Right atrium auricular region (tissue), 2 donors: ENCODE data around the gene FARSA. TPM values are rescaled to one million over a fixed set of nuclear protein-coding genes. Genes with fewer than 3 reads are reported as not detected.
"Not testable (repeated sequence)": the region's sequence is repeated elsewhere in the genome, so short reads cannot be mapped to it uniquely, and the experiment has no call there.

Experiments used
- DNase-seq: peaks from one replicate; pipeline ENCODE4 v3.0.0-alpha.2; 2019; ENCODE audit warnings: low spot score
- H3K27ac ChIP-seq, 2 donors: fragments of 200-600 bp; sonication (generic); 1 replicate in 1 of 2; 2 replicates in 1 of 2; pipeline ENCODE4 v1.5.1; 2016 to 2019
- H3K27me3 ChIP-seq, 2 donors: fragments of 200-600 bp; sonication (generic); one replicate each; pipeline versions ENCODE4 v1.5.1 to v1.6.0; 2017 to 2019
- H3K36me3 ChIP-seq: fragments of 200-600 bp; sonication (generic); one replicate; pipeline ENCODE4 v1.5.1; 2016
- H3K4me1 ChIP-seq, 2 donors: fragments of 200-600 bp; sonication (generic); one replicate each; pipeline versions ENCODE4 v1.5.1 to v1.6.0; 2017 to 2019
- H3K4me3 ChIP-seq, 2 donors: fragments of 200-600 bp; sonication (generic); 1 replicate in 1 of 2; 2 replicates in 1 of 2; pipeline ENCODE4 v1.5.1; 2017 to 2019; ENCODE audit warnings: mild to moderate bottlenecking in 1 of 2, moderate library complexity in 1 of 2
- H3K9me3 ChIP-seq, 2 donors: fragments of 200-600 bp; sonication (generic); one replicate each; pipeline ENCODE4 v1.5.1; 2019
- CTCF ChIP-seq, 2 donors: fragments of 200-600 bp; sonication (generic); IDR thresholded peaks; one replicate each; pipeline ENCODE4 v1.5.1; 2019; ENCODE audit warnings: antibody characterized with exemption in 2 of 2
- total RNA-seq, 2 donors: library from RNA; depleted of rRNA; stranded (reverse); fragments of >200 nt; gene quantifications; one replicate each; pipeline ENCODE4 v1.1.0, GENCODE V29; 2016

The FARSA gene
- 10 to 100 TPM; 36.4 TPM for total RNA-seq

GRCh38 chr19:12933287-12934072 is at the start of gene FARSA:
FARSA (minus strand) TSS chr19:12933711; CDS start chr19:12933696, 15 bp downstream.
- Histone ChIP-seq H3K4me3 (peak within 1 kb of the TSS; percentile 91 to 98), H3K4me1 (peaks cover 3 to 21% of the 10 kb centered on the region in 2 donors), H3K36me3 (peaks cover 23% of the 10 kb centered on the region), H3K27ac (peak within 1 kb of the TSS; percentile 86 to 87), H3K9me3 (no peaks in the 10 kb centered on the region), H3K27me3 (no peaks in the 10 kb centered on the region)
- peak; percentile 97 for DNase-seq
- TF ChIP-seq CTCF (IDR thresholded peaks at IDR 0.05), result no peak

- no peaks in the 10 kb centered on the region for H3K36me3 ChIP-seq
- no peak for TF ChIP-seq CTCF (IDR thresholded peaks at IDR 0.05)
- DNase-seq, result no peak
- no peaks in the 10 kb centered on the region for H3K9me3 ChIP-seq
- peak overlapping the region in 1 of 2 donors; percentile 33 for H3K4me3 ChIP-seq
- H3K27me3 ChIP-seq, result no peaks in the 10 kb centered on the region
- peaks cover 0 to 20% of the 10 kb centered on the region in 2 donors for H3K4me1 ChIP-seq
- peak overlapping the region in 1 of 2 donors; percentile 43 for H3K27ac ChIP-seq
These were observed 49.6 kb upstream of the FARSA start for GRCh38 chr19:12983091-12983490.

- H3K27ac ChIP-seq, result no peak overlapping the region
- H3K27me3 ChIP-seq, result no peaks in the 10 kb centered on the region
These were observed 49.1 kb upstream of the FARSA start for GRCh38 chr19:12982648-12983047.

GRCh38 chr19:12979974-12980373 is 46.5 kb upstream of the FARSA start:
- Histone ChIP-seq H3K27me3 (no peaks in the 10 kb centered on the region), H3K36me3 (no peaks in the 10 kb centered on the region), H3K4me3 (no peak overlapping the region)

More at GRCh38 chr19:12982648-12983047, 49.1 kb upstream of the FARSA start:
- TF ChIP-seq CTCF (IDR thresholded peaks at IDR 0.05), result no peak
- Histone ChIP-seq H3K4me3 (no peak overlapping the region), H3K4me1 (peaks cover 0 to 20% of the 10 kb centered on the region in 2 donors), H3K36me3 (no peaks in the 10 kb centered on the region), H3K9me3 (no peaks in the 10 kb centered on the region)
- DNase-seq, result no peak

GRCh38 chr19:12976109-12976508 is 42.6 kb upstream of the FARSA start:
- not testable (repeated sequence) for DNase-seq, H3K4me3 ChIP-seq, H3K9me3 ChIP-seq, H3K27me3 ChIP-seq, H3K27ac ChIP-seq, H3K36me3 ChIP-seq
- H3K4me1 ChIP-seq, result peaks cover 0 to 12% of the 10 kb centered on the region in 2 donors

More at GRCh38 chr19:12979974-12980373, 46.5 kb upstream of the FARSA start:
- H3K4me1 ChIP-seq, result peaks cover 0 to 19% of the 10 kb centered on the region in 2 donors
- DNase-seq, result no peak
- H3K9me3 ChIP-seq, result no peaks in the 10 kb centered on the region
- H3K27ac ChIP-seq, result no peak overlapping the region
- TF ChIP-seq CTCF (IDR thresholded peaks at IDR 0.05), result no peak

GRCh38 chr19:12975221-12975741 is 41.8 kb upstream of the FARSA start:
- Histone ChIP-seq H3K36me3 (no peaks in the 10 kb centered on the region), H3K27me3 (no peaks in the 10 kb centered on the region), H3K4me3 (no peak overlapping the region), H3K27ac (no peak overlapping the region), H3K9me3 (no peaks in the 10 kb centered on the region), H3K4me1 (peaks cover 0 to 12% of the 10 kb centered on the region in 2 donors)
- no peak for DNase-seq
- no peak for TF ChIP-seq CTCF (IDR thresholded peaks at IDR 0.05)
